Posterior vena cava (tissue), 2 donors: ENCODE results near the gene DNAJC16. TPM values are rescaled to one million over a fixed set of nuclear protein-coding genes. Genes with fewer than 3 reads are reported as not detected.
A peak's percentile ranks its signal among the peaks of the same experiment; 100 is the strongest.

Source experiments
- DNase-seq: peaks from one replicate; pipeline ENCODE4 v3.0.0-alpha.2; 2020; ENCODE audit warnings: low spot score
- intact Hi-C, 2 donors: fragments of 100-400 bp; cut with DNase I; formaldehyde crosslinking; loops; one replicate each; pipeline versions ENCODE4 v1.14.1 to v1.14.2; 2022 to 2023
- total RNA-seq, 2 donors: library from RNA; stranded (reverse); fragmentation: NEBNext Ultra II Directional; extraction: Animal tissue kit (Norgen Biotek cat#: 25700); gene quantifications; one replicate each; pipeline ENCODE4 v1.2.1, GENCODE V29; 2021
- donor health status: DM: yes; HTN: yes; CAD: no.
- donor health status: DM: yes; HTN: yes; CAD: no.

Gene DNAJC16
- total RNA-seq, 2 donors from 2014 or later = 12.4 to 14.2 TPM

DNA sequence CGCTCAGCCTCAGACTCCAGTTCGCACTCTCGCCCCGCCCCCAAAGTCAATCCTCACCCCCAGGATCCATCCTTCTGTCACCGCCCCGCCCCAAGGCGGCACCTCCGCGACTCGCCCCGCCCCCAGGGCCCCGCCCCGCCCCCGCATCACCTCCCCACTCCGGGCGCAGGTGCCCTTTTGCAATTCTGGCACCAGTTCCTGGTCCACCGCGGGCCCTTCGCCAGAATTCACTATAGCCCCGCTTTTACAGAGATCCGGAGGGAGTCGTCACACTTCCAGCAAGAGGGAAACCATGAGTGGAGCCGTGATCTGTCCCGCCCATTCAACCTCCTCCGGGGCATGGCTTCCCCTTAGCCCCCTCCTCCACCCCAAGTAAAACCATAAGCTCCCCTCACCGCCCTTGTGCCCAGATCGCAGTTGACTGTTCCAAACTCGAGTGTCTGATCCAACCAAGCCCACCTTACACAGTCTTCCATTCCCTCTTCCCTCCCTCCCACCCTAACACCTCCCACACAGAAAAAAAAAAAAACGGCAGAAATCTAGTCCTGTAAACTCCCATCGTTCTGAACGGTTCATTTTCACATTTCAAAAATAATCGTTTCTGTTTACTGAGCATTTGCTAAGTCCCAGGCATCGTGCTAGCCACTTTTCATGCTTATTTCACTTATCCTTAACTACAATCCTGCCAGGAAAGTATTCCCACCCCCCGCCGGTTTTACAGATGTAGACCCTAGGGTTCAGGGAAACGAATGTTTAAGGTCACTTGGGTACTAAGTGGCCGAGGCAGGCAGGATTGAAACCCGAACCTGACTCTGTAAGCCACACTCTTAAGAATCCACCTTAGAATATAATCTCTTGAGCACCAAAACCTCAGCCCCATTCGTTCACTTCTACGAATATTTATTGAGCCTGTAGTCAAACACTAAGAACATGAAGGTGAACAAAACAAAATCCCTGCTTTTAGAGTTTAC, 1.3 kb upstream of the DNAJC16 start:
- intact Hi-C loops = no loop called here
- DNase-seq = peak; percentile 100

DNA sequence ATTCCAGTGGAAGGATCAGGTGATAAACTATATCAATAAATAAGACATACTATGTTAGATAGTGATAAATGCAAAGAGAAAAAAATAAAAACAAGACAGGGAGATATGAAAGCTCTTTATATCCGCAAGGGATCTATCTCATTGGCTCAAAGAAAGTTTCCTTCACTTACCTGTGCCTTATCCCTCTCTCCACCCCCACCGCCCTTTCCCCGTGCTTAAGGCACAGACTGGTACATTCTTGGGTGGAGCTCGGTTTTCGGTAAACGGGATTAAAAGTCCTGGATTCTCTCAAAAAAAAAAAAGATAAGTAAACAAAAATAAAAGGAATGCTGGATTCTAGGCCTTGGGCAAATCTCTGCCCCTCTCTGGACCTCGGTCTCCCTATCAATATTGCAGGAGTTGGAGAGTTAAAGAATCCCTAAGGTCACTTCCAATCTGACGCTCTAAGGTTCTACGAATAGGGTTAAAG, 593 bp upstream of the DNAJC16 start:
- no peak for DNase-seq
- intact Hi-C loops = no loop called here

DNA sequence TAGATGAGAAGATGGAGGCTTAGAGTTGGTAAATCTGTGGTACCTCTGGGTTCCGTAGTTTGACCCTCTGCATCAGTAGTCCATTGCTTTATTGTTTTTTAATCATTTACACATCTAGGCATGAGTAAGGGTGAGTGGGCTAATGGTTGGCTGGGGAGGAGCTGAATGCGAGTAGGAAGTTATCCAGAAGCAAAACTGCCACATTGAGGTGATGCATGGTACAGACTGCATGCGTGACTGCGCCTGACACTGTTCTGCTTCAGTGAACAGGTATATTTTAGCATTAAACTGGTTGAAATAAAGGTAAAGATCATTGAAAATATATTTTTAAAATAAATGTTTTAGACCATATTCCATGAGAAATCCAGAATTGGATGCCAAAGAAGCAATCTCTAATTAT, 4.4 kb downstream of the DNAJC16 start:
- intact Hi-C loops = no loop called here
- no peak for DNase-seq

DNA sequence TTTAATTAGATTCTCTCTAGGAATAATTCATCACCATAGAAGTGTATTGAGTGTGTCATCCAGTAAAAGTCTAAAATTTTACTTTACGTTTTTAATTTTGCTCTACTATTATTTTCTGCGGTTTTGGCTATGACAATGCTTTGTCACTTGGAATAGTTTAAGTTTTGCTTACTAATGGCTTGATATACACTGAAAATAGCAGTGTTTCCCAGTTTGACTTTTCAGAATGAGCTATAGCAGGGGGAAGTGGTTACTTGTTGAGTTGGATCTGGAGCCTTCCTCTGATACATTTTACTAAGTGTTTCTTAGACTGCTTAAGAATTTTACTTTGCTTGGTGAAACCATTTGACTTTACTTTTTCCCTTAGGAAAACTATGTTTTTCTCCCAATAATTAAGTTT, 5.0 kb downstream of the DNAJC16 start:
- intact Hi-C loops = no loop called here
- no peak for DNase-seq

DNA sequence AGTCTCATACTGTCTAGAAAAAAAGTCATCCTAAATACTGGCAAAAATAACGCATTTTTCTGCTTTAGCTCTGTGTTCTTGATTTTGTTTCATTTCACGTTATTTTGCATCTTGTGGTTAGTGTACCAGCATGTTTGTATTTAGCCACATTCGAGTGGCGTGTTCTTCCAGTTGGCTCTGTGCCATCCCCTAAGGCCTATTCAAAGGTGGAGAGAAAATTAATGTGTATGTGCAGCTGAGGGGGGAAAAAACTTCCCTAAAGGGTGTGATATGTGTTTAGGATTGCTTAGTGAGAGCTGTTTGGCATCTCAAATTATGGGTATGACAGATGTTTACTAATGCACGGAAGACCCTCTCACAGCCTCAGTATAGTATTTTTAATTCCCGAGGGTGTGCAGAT, 12.1 kb downstream of the DNAJC16 start:
- intact Hi-C loops = no loop called here
- no peak for DNase-seq

DNA sequence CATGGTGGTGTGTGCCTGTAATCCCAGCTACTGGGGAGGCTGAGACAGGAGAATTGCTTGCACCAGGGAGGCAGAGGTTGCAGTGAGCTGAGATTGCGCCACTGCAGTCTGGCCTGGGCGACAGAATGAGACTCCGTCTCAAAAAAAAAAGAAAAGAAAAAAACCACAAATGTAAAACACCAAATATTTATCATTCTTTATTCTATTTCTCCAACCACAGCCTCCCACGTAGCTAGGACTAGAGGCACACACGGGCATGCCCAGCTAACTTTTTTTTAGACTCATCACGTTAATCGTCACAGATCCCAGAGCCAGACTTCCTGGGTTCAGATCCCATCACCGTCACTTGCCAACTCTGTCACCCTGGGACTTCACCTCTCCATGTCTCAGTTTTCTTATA, 13.5 kb downstream of the DNAJC16 start:
- intact Hi-C loops = no loop called here
- no peak for DNase-seq

DNA sequence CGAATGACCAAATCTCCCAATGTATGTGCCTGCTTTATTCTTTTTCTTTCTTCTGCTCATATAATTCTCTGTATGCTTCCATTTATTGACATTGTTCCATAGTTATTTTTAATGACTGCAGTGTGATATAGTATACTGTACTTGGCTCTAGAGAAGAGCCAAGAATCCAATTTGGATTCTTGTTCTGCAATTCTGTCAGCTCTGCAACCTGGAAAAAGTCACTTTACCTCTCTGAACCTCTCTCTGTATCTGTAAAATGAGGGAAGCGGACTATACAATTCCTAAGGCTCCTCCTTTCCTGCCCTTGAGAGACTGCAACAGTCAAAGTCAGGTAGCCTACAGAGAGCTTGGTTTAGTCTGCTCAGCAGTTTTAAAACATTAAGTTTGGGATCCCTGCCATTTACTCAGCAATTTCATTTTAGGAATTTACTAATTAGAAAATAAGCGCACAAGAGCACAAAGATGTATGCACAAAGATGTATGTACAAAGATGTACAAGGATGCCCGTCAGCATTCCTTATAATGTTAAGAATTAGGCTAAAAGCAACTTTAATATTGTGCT, 14.7 kb downstream of the DNAJC16 start:
- intact Hi-C loops = no loop called here
- DNase-seq = no peak

DNA sequence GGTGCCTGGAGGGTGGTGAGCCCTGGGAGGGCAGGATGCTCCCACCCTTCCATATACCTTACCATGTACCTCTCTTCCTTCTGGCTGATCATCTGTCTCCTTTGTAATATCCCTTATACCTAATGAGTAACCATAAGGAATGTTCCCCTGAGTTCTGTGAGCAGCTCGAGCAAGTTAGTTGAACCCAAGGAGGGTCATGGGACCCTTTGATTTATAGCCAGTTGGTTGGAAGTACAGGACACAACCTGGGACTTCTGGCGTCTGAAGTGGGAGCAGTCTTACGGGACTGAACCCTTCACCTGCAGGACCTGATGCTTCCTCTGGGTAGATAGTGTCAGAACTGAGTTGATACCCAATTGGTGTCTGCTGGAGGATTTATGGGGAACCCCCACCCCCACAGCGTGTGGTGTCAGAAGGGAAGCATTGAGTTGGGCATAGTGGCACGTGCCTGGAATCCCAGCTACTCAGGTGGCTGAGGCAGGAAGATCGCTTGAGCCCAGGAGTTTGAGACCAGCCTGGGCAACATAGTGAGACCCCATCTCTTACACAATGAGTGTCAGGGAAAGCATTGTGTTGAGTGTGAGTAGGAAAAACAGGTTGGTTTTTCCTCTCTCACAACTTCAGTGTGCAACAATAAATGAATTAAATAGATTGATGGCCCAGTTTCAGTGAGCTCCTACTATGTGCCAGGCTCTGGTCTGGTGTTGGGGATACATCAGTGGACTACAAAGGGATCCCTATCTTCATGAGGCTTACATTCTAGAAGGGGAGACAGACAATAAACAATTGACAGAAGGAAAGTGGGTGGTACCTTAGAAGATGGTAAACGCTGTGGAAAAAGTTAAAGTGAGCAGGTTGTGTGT, 16.0 kb downstream of the DNAJC16 start:
- intact Hi-C loops = no loop called here
- no peak for DNase-seq

DNA sequence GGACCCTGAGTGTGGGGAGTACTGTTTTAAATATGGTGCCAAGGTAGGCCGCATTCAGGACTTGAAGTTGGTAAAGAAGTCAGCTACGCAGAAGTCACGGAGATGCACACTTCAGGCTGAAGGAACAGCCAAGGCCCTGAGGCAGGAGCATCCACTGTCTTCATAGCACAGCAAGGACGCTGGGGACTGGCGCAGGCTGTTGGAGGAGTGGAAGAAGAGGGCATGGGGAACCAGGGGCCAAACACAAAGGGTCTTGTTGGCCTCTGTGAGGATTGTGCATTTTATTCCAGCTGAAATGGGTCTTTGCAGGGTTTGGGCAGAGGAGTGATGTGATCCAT, 16.6 kb downstream of the DNAJC16 start:
- DNase-seq = no peak
- intact Hi-C loops = no loop called here

DNA sequence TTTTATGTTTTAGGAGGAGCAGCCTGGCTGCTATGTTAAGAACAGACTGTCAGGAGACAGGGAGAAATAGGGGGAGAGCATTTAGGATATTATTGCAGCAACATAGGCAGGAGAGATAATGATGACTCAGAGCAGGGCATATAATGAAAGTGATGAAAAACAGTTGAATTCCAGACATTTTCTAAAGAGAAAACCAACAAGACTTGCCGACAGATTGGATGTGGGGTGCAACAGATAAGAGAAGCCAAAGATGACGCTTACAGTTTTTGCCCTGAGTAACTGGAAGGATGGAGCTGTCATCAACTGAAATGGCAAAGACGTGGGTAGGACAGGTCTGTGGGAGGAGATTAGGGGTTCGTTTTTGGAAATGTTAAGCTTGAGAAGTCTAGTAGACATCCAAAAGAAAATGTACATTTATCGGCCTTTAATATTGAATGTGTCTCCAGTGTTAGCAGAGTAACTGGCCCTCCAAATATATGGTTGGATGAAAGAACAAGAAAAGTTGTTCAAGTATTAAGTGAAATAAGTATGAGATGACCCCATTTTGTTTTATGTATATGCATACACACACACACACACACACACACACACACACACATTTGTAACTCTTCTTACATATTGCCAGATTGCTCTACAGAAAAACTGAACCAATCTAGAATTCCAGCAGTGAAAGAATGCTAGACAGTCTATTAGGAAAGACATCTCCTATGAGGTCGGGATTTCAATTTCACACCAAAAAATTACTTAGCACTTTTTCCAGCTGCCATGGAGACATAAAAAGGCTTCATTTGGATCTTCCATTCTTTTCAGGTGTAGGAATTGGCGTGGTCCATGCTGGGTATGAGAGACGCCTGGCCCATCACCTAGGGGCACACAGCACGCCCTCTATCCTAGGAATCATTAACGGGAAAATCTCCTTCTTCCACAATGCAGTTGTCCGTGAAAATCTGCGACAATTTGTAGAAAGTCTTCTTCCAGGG, 17.2 kb downstream of the DNAJC16 start:
- no peak for DNase-seq
- intact Hi-C loops = no loop called here

DNA sequence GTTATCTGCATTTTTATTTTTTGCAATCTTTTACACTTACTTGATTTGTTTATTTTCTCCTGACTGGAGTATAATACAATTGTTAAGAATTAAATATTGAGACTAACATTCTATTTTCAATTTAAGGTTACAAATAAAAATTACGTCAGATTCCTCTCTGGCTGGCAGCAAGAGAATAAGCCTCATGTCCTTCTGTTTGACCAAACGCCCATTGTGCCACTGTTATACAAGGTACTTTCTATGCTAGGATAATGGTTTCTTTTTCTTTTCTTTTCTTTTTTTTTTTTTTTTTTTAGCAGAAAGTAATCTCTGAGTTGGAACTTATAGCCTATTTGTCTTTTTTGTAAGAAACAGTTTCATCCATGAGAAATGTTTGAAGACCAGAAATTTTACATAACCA, 20.0 kb downstream of the DNAJC16 start:
- DNase-seq = no peak
- intact Hi-C loops = no loop called here

DNA sequence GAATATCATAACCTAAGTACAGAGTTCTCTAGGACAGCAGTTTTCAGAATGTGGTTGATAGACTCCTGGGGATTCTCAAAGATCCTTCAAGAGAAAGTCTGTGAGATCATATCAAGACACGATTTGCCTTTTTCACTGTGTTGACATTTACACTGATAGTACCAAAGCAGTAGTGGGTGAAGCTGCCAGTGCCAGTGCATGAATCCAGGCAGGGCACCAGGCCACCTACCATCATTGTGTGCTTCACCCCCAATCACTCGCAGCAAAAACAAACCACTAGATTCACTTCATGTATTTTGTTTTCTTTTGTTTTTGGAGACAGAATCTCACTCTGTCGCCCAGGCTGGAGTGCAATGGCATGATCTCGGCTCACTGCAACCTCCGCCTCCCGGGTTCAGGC, 23.9 kb downstream of the DNAJC16 start:
- DNase-seq = no peak
- intact Hi-C loops = loop anchor here in 1 of 2 donors (10.0 kb wide), 1 partner anchor 94 kb away; no protein-coding TSS in a partner anchor

DNA sequence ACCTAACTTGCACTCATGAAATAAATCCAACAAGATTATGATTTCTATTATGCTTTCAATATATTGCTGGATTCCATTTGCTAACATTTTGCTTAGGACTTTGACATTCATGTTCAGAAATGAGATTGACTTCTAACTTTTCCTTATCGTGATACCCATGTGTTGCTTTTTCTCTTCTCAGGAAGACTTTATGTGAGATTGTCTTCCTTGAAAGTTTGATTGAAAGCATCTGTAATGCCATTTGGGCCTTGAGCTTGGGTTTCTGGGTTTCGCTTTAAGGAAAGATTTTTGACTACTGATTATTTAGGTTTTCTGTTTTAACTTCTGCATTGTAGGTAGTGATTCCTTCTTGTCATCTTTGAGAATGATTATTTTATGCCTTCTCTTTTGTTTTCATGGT, 30.4 kb downstream of the DNAJC16 start:
- no peak for DNase-seq
- intact Hi-C loops = loop anchor here in 1 of 2 donors (10.0 kb wide), 1 partner anchor 88 kb away; no protein-coding TSS in a partner anchor

DNA sequence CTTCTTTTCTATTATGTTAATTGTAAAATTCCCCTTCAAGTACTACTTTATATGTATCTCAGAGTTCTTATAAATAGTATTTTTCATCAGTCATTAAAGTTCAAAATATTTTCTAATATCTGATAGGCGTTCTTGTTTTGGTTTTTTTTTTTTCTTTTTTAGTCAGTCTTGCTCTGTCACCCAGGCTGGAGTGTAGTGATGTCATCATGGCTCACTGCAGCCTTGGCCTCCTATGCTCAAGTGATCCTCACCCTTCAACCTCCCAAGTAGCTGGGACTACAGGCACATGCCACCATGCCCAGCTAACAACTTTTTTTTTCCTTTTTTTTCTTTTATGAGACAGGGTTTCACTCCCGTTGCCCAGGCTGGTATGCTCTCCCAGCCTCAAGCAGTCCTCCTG, 30.9 kb downstream of the DNAJC16 start:
- intact Hi-C loops = loop anchor here in 1 of 2 donors (10.0 kb wide), 1 partner anchor 87 kb away; no protein-coding TSS in a partner anchor
- no peak for DNase-seq

DNA sequence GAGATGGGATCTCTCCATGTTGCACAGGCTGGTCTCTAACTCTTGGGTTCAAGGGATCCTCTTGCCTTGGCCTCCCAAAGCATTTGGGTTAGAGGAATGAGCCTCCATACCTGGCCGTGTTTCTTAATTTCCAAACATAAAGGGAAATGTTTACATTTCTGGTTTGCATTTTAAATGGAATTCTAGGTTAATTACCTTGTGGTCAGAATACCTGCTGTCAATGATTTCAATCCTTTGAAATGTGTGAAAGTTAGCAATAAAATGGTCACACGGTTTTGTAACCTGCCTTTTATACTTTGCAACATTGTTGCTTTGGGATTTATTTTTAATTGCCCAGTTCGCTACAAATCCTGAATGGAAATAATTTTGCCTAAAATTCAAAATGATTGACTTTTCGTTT, 31.9 kb downstream of the DNAJC16 start:
- intact Hi-C loops = loop anchor here in 1 of 2 donors (10.0 kb wide), 1 partner anchor 86 kb away; no protein-coding TSS in a partner anchor
- DNase-seq = no peak

DNA sequence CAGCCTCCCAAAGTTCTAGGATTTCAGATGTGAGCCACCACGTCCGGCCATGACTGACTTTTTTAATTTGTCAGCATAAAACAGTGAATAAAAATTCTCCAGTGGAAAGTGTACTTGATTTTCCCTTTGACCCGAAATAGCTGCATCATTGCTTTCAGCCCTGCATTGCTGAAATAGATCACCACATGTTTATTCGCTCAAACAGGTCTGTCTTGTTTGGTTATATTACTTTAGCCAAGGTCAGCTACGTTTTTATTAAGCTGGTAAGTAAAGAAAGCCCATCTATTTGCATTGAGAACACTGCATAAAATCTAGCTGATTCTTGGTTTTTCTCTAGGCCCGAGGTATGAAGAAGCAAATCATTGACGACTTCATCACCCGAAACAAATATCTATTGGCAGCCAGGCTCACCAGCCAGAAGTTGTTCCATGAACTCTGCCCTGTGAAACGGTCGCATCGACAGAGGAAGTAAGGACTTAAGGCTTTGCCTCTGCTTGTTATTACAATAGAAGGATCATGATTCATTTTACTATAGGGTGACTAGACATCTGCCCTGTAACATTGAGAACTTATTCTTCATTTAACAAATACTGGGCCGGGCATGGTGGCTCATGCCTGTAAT, 32.7 kb downstream of the DNAJC16 start:
- intact Hi-C loops = loop anchor here in 1 of 2 donors (10.0 kb wide), 1 partner anchor 86 kb away; no protein-coding TSS in a partner anchor

DNA sequence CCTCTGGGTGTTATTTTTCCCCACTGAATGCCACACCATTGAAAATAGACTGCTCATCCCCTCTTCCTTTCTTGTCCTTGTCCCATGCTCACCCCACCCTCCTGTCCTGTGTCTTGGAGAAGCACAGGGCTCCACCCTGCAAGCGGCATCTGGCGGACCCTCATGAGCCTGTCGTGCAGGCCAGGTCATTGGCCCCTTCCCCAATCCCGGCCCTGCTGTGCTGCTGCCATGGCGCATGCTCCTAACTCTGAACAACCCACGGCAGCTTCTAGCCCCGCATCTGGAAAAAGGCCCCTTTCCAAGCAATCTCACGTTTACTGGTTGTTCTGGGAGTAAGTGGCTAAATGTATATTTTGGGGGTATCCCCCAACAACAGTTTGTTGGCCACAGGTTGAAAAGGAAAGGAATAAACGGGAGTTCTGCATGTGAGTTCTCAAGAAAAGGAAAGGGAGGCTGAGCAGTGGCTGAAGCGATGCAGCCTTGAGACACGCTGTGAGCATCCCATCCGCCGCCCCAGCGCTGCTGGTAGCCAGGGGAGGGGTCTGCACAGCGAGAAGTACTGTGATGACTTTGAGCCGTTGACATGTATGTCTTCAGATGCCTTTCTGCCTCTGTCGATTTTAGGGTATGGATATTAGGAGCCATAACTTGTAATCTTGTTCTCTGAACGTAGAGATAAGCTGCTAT, 41.9 kb downstream of the DNAJC16 start:
- no peak for DNase-seq
- intact Hi-C loops = no loop called here

More for the DNA sequence above, 32.7 kb downstream of the DNAJC16 start:
- DNase-seq = no peak
